Measurements from ENCODE around the gene TADA3.
A peak's percentile ranks its signal among the peaks of the same experiment; 100 is the strongest.

Gene TADA3

GRCh38 chr3:9744162-9744561 lies 48.1 kb downstream of the TADA3 start:
- FAIRE-seq = no peak
- no peak for DNase-seq (ENCODE audit: insufficient read length, low spot score)
- no peak for TF ChIP-seq POLR2AphosphoS5 (IDR thresholded peaks at IDR 0.05; ENCODE audit: low read depth, low read length)
- TF ChIP-seq SPI1 (IDR thresholded peaks at IDR 0.05; ENCODE audit: low read depth, low read length) = no peak
- TF ChIP-seq PAX5 (IDR thresholded peaks at IDR 0.05; ENCODE audit: insufficient read depth, low read length, severe bottlenecking) = no peak
- TF ChIP-seq POU2F2 (IDR thresholded peaks at IDR 0.05; ENCODE audit: low read depth, low read length) = no peak
- no peak for TF ChIP-seq POLR2A (IDR thresholded peaks at IDR 0.05; ENCODE audit: low read depth, low read length)
- TF ChIP-seq TAF1 (IDR thresholded peaks at IDR 0.05; ENCODE audit: low read depth, low read length) = no peak

GRCh38 chr3:9743548-9743947 lies 48.7 kb downstream of the TADA3 start:
- TF ChIP-seq POU2F2 (IDR thresholded peaks at IDR 0.05; ENCODE audit: low read depth, low read length) (no peak), PAX5 (IDR thresholded peaks at IDR 0.05; ENCODE audit: insufficient read depth, low read length, severe bottlenecking) (no peak), SPI1 (IDR thresholded peaks at IDR 0.05; ENCODE audit: low read depth, low read length) (no peak), POLR2AphosphoS5 (IDR thresholded peaks at IDR 0.05; ENCODE audit: low read depth, low read length) (no peak), POLR2A (IDR thresholded peaks at IDR 0.05; ENCODE audit: low read depth, low read length) (no peak), TAF1 (IDR thresholded peaks at IDR 0.05; ENCODE audit: low read depth, low read length) (no peak)
- DNase-seq (ENCODE audit: insufficient read length, low spot score) = no peak
- no peak for FAIRE-seq

- no peak for DNase-seq (ENCODE audit: insufficient read length, low spot score)
- TF ChIP-seq TAF1 (IDR thresholded peaks at IDR 0.05; ENCODE audit: low read depth, low read length) (no peak), POLR2AphosphoS5 (IDR thresholded peaks at IDR 0.05; ENCODE audit: low read depth, low read length) (no peak), POU2F2 (IDR thresholded peaks at IDR 0.05; ENCODE audit: low read depth, low read length) (no peak), PAX5 (IDR thresholded peaks at IDR 0.05; ENCODE audit: insufficient read depth, low read length, severe bottlenecking) (no peak), SPI1 (IDR thresholded peaks at IDR 0.05; ENCODE audit: low read depth, low read length) (no peak), POLR2A (IDR thresholded peaks at IDR 0.05; ENCODE audit: low read depth, low read length) (no peak)
- FAIRE-seq = no peak
Measured at GRCh38 chr3:9742560-9742959, 49.7 kb downstream of the TADA3 start.

DNA sequence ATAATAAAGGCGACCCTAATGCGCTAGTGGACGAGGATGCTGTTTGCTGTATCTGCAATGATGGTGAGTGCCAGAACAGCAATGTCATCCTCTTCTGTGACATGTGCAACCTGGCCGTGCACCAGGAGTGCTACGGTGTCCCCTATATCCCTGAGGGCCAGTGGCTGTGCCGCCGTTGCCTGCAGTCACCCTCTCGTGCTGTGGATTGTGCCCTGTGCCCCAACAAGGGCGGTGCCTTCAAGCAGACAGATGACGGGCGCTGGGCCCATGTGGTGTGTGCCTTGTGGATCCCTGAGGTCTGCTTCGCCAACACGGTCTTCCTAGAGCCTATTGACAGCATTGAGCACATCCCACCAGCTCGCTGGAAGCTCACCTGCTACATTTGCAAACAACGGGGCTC lies 53.1 kb downstream of the TADA3 start:
- no peak for DNase-seq (ENCODE audit: insufficient read length, low spot score)
- no peak for FAIRE-seq
- TF ChIP-seq POLR2AphosphoS5 (IDR thresholded peaks at IDR 0.05; ENCODE audit: low read depth, low read length) = no peak
- TF ChIP-seq SPI1 (IDR thresholded peaks at IDR 0.05; ENCODE audit: low read depth, low read length) = no peak
- TF ChIP-seq TAF1 (IDR thresholded peaks at IDR 0.05; ENCODE audit: low read depth, low read length) = no peak
- TF ChIP-seq POLR2A (IDR thresholded peaks at IDR 0.05; ENCODE audit: low read depth, low read length) = no peak
- TF ChIP-seq POU2F2 (IDR thresholded peaks at IDR 0.05; ENCODE audit: low read depth, low read length) = no peak
- no peak for TF ChIP-seq PAX5 (IDR thresholded peaks at IDR 0.05; ENCODE audit: insufficient read depth, low read length, severe bottlenecking)

DNA sequence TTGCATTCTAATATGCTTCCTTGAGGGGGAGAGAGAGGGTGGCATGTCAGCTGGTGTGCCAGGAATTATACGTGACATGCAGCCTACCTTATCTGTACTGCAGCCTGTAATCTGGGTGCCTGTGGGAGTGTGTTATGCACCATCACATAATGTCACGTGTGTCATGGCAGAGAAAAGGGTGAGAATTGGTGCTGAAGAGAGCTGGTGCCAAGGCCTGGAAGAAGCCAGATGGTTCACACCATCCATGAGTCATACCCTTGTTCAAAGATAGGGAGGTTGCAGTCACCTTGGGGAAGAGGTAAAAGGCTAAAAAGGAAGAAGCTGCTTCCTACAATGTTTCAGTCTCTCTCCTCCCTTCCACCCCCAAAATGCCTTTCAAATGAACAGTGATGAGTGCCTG lies 55.4 kb downstream of the TADA3 start:
- DNase-seq (ENCODE audit: insufficient read length, low spot score) (no peak), FAIRE-seq (no peak)
- TF ChIP-seq PAX5 (IDR thresholded peaks at IDR 0.05; ENCODE audit: insufficient read depth, low read length, severe bottlenecking) (no peak), POU2F2 (IDR thresholded peaks at IDR 0.05; ENCODE audit: low read depth, low read length) (no peak), SPI1 (IDR thresholded peaks at IDR 0.05; ENCODE audit: low read depth, low read length) (no peak), TAF1 (IDR thresholded peaks at IDR 0.05; ENCODE audit: low read depth, low read length) (no peak), POLR2A (IDR thresholded peaks at IDR 0.05; ENCODE audit: low read depth, low read length) (no peak), POLR2AphosphoS5 (IDR thresholded peaks at IDR 0.05; ENCODE audit: low read depth, low read length) (no peak)

DNA sequence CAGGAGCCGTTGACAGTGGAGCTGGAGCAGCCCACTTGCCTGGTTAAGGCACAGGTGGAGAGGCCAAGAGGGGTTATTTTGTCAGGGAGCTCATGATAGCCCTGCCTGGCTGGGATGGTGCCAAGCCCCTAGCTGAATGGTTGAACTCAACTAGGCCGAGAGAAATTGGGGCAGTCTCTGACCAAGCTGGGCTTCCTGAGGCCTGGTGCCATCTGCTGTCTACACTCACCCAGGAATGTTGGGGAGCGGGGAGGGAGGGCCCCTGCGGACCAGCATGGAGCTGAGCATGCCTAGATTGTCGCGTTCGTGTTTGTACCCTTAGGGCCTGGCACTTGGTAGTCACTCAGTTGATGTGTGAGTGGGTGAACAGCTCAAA lies 59.5 kb downstream of the TADA3 start:
- no peak for FAIRE-seq
- TF ChIP-seq POLR2A (IDR thresholded peaks at IDR 0.05; ENCODE audit: low read depth, low read length) = no peak
- no peak for TF ChIP-seq POLR2AphosphoS5 (IDR thresholded peaks at IDR 0.05; ENCODE audit: low read depth, low read length)
- TF ChIP-seq SPI1 (IDR thresholded peaks at IDR 0.05; ENCODE audit: low read depth, low read length) = no peak
- TF ChIP-seq PAX5 (IDR thresholded peaks at IDR 0.05; ENCODE audit: insufficient read depth, low read length, severe bottlenecking) = no peak
- no peak for TF ChIP-seq POU2F2 (IDR thresholded peaks at IDR 0.05; ENCODE audit: low read depth, low read length)
- TF ChIP-seq TAF1 (IDR thresholded peaks at IDR 0.05; ENCODE audit: low read depth, low read length) = no peak
- DNase-seq (ENCODE audit: insufficient read length, low spot score) = no peak

DNA sequence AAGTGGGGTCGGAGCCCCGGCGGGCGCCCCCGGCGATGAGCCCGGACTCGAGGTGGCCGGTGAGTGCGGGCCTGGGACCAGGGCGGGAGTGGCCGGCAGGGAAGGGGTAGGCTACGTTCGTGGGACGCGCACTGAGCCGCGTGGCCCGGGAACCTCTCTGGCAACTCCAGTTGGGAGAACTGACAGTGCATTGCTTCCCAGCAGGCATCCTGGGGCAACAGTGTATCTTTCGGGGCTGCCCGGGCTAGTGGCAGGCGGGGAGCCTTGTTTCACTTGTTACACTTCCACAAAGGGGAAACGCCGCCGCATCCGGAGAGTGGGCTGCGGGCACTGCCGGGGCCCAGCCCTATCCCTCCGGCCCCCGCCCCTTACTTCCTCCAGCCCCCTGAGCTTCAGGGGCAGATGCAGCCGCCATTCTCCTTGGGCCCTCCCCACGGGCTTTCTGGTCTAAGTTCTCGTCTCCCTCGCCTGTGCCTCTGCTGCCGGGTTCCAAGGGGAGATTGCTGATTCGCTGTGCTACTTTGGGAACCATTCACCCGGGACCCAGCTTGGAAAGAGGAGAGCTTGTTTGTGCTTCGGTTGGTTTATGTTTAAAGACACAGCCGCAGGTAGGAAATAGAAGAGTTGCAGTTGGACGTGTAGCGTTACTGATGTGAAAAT lies 60.1 kb downstream of the TADA3 start:
- TF ChIP-seq POLR2AphosphoS5 (IDR thresholded peaks at IDR 0.05; ENCODE audit: low read depth, low read length) (no peak), PAX5 (IDR thresholded peaks at IDR 0.05; ENCODE audit: insufficient read depth, low read length, severe bottlenecking) (no peak), SPI1 (IDR thresholded peaks at IDR 0.05; ENCODE audit: low read depth, low read length) (no peak), POLR2A (IDR thresholded peaks at IDR 0.05; ENCODE audit: low read depth, low read length) (no peak), POU2F2 (IDR thresholded peaks at IDR 0.05; ENCODE audit: low read depth, low read length) (no peak), TAF1 (IDR thresholded peaks at IDR 0.05; ENCODE audit: low read depth, low read length) (no peak)
- DNase-seq (ENCODE audit: insufficient read length, low spot score) (peak; percentile 41), FAIRE-seq (no peak)

DNA sequence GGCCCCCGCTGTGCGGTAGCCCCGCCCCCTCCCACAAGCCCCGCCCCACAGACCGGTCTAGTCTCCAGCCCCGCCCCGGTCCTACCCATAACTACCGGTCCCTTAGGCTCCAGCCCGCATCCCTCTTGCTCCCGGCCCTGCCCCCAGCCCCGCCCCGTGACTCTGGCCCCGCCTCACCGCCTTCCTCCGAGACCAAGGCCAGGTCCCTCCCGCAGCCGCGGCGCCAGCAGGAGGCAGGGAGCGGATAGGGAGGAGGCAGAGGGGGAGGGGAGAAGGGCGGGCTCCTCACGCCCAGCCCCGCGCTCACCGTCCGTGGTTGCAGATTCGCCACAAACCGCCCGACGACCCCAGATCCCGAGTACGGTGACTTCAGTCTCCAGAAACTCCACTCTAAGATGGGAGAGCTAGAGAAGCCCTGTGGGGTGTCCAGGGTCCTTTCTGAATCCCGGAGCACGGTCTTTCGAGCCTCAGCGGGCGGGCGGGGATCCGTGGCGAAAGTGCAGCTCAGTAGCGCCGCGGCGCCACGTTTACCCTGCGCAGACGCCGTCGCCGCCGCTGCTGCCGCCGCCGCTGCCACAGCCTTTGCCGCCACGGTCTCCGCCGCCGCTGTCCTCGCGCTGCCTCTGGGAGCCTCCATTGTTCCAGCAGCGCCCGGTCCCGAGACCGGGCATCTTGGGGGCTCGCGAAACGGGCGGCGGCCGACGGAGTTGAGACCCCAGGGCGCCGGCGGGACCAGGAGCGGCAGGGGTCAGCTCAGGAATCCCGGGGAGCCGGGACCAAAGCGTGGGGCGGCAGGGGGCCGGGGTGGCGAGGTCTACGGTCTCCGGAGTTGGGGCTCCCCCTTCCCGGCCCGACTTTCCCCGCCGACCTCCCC lies 60.8 kb downstream of the TADA3 start, which contains the start of gene BRPF1:
Gene BRPF1, plus strand, starts transcription at position 530 of the 874 bp plus-strand sequence. CDS start 2,406 bp downstream, outside the sequence.
- FAIRE-seq = peak; percentile 92
- peak; percentile 99 for DNase-seq (ENCODE audit: insufficient read length, low spot score)
- peak; percentile 44 for TF ChIP-seq POLR2AphosphoS5 (IDR thresholded peaks at IDR 0.05; ENCODE audit: low read depth, low read length)
- TF ChIP-seq PAX5 (IDR thresholded peaks at IDR 0.05; ENCODE audit: insufficient read depth, low read length, severe bottlenecking) = peak; percentile 13
- no peak for TF ChIP-seq SPI1 (IDR thresholded peaks at IDR 0.05; ENCODE audit: low read depth, low read length)
- no peak for TF ChIP-seq POU2F2 (IDR thresholded peaks at IDR 0.05; ENCODE audit: low read depth, low read length)
- TF ChIP-seq POLR2A (IDR thresholded peaks at IDR 0.05; ENCODE audit: low read depth, low read length) = peak; percentile 39; the same call in 1 of the 2 replicates
- TF ChIP-seq TAF1 (IDR thresholded peaks at IDR 0.05; ENCODE audit: low read depth, low read length) = peak; percentile 51; the same call in 1 of the 2 replicates

Data from GM12891 (cell line).